ENCODE data around the gene CYP2J2.
"Not testable (repeated sequence)": the region's sequence is repeated elsewhere in the genome, so short reads cannot be mapped to it uniquely, and the experiment has no call there.

The CYP2J2 gene

DNA sequence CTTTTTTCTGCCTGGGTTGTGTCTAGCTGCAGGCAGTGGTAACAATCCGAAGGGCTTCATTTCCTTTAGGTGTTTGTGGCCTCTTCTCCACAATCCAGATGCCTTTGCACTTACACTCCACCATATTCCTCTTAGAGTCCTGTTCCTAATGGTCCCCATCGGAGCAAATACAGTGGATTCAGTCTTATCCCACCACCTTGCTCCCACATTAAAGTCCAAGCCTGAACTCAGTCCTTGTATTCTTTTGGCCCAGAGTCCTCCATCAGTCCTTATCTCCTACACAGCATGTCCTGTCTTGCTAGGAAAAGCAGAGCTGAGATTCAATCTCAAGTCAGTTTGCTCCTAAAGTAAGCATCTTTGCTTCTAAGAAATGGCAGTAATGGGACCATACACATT is 8.8 kb downstream of the CYP2J2 start:
- no peak for DNase-seq

DNA sequence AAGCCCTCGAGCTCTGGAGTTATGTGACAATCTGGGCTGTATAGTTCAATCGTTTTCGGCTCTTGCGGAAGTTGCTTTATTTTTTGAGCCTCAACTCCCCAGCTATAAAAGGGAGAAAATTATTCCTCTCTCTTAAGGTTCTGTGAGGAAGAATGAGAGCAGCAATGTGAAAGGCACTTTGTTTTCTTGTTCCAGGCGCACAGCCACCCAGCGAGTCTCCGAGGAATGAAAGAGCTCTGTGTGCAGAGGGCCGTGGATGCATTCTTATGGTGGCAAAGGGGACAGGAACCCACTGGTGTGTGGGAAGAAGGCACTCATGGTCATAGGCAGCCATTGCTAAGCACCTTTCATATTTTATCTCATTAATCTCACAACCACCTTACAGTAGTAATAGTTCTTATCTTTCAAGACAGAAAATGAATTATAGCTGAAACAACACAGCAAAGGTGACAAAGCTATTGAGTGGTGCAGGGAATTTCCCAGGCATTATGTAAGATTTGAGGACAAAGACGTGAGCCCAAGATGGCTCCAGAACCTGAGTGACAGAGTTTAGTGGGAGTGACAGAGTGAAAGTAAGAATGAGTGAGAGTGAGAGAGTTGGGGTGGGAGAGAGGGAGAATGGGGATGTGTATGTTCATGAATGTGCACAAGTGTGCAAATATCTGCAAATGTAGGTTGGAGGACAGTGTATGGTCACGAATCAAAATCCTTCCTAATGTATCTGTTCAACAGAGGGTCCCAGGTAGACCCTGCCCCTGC is 9.4 kb downstream of the CYP2J2 start:
- DNase-seq: no peak

DNA sequence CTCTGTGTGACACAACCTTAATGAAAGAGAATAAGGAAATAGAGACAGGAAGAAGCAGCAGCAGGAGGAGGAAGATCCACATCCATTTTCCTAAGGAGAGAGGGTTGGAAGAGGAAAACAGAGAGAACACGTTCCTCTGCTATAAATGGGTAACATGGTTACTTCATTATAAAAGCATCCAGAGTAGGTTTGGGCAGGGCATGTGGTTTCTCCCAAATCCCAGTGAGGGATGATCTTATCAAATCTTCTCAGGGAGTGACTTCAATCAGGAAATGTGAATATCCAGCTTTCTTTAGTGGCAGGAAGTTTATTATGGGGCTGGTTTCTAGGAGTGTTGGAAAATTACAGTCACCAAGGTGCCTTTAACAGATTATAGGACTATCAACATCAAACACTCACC is 11.1 kb downstream of the CYP2J2 start:
- DNase-seq: no peak

DNA sequence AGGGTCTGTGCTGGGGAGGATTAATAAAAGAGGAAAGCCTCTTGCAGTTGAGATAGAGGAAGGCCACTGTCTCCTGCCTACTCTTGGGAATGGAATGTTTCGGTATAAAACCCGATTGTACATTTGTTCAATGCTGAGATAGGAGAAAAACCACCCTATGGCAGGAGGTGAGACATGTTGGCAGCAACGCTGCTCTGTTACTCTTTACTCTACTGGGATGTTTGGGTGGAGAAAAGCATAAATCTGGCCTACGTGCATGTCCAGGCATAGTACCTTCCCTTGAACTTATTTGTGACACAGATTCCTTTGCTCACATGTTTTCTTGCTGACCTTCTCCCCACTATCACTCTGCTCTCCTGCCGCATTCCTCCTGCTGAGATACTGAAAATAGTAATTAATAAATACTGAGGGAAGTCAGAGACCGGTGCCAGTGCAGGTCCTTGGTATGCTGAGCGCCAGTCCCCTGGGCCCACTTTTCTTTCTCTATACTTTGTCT is 11.7 kb downstream of the CYP2J2 start:
- DNase-seq: not testable (repeated sequence)

DNA sequence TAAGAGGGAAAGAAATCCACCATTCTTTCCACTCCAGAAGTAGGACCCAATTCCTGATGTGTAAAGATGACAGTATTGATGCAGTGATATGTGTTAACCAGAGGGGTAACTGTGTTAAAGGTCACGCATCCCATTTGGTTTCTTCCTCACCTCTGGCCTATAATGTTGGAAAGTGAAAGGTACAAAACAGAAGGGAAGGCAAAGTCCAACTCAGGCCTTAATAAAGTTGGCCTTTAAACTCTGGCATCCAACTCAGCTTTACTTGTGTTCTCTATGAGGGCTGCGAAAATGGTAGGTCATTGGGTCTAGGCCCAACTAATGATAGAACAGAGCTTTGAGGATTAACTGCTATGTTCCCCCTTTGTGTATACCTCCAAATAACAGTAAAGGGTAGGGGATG is 17.9 kb downstream of the CYP2J2 start:
- no peak for DNase-seq

DNA sequence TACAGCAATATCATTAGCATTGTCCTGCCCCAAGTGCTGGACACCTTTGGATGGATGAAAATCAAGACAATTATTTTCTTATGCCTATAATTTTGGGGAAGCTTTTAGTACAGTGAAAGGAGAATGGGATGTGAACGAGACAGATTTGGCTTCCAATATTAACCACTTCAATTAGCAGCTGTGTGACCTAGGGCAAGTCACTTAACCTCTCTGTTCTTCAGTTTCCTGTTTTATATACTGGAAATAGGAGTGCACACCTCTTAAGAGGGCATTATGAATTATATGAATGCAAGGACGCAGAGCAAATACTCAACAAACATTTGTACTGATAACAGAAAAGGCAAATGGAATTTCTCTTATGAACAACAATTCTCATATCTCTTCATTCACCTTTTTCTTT is 18.5 kb downstream of the CYP2J2 start:
- no peak for DNase-seq

DNA sequence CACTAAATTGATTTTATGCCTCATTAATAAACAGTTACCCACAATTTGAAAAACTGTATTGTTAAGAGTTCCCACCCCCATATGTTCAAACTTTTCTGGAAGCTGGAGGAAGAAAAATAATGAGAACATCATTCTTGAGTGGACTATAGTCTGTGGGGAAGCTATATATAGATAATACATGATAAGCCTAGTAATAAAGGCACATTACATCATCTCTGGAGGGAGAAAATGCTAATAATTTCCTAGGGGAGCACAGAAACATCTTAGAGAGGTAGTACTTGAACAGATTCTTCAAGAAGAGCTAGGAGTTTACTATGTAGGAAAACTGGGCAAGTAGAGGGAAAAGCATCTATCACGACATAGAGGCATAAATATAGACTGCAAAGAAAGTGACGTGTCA is 19.6 kb downstream of the CYP2J2 start:
- no peak for DNase-seq

DNA sequence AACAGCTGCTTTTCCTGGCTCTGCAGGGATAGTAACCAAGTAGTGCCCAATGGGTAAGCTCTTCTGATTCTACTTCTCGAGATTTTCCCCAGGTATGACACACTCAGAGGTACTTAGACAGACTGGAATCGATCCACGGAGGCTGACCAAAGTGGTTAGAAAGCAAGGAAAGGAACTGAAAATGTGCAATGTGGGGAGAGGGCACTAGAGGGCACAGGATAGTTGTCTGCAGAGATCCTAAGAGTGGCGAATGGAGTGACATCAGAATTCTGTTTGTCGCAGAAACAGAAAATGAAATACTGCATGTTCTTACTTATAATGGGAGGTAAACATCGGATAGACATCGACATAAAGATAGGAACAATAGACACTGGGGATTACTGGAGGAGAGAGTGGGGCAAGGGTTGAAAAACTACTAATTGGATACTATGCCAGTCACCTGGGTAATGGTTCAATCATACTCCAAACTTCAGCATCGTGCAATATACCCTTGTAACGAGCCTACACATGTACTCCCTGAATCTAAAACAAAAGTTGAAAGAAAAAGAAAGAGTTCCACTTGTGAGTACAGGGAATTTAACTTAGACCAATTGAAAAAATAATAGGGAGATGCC is 23.3 kb downstream of the CYP2J2 start:
- DNase-seq: no peak

DNA sequence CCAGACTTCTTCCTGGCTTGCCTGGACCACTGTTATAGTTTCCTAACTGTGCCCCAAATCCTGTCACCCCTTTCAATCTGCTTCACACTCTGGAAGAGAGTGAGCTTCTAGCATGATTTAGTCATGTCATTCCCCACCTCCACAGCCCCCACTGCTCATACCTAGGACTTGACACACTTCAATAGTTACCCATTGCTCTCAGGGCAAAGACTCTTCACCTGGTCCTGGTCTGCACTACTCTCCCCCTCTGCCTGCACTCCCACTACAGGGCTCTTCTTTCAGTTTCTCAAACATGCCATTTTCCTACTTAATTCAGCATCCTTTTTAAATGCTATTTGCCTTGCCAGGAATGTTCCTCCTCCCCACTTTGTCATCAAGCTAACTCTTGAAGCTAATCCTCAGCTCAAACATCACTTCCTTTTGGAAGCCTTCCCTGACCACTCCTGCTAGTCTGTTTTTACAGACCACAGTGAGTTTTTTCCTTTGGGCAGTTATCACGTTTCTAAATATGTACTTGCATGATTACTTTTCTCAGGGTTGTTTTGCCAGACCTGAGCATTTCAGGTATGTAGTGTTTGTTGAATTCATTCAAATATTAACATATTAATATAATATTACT is 24.7 kb downstream of the CYP2J2 start:
- no peak for DNase-seq

DNA sequence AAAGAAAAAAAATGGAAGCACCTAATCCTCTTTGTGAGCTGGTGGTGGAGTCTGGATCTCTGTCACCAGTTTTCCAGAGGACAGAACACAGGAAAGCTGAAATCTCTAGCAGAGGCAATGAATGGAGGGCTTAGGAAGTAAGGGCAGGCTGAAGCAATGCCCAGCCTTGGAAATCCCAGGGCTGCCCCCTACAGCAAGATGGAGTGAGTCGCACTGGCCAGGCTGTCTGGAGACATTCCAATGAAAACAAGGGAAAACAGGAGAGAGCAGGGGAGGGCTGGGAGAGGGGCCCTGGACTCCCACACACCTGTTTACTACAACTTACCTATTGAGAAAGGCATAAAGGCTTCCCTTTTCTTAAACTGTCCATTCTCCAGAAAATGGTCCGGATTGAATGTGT is 25.9 kb downstream of the CYP2J2 start:
- no peak for DNase-seq

DNA sequence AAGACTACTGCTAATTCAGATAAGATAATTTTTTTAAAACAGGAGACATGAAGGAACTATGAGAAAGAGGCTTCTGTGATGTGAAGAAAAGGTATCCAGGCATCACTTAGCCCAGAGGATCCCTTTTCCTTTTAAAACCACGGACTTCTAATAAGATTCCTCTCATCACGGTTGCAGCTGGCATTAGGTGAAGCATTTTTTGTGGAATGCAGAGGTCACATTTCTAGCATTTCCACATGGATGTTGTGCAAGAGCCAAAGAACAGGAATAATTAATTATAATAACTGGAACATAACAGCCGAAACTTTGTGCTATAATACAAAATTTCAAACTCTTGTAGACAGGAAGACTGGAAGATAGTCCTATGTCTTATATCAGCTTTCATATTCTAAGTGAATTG is 27.6 kb downstream of the CYP2J2 start:
- no peak for DNase-seq

DNA sequence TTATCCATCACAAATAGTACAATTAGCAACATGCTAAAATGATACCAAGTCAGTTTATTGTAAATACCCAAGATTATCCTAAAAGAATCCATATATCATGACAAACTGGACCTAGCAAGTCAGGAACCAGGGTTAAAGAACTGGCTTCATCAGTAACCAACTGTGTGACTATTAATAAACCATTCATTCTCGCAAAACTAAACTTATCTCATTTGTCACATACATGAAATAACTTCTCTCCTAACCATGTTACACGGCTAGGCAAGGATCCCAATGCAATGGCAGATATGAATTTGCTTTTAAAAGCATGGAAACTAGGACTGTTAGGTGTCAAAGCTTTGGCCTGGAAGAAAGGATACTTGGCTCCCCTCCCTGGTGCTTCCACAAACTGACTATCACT is 29.4 kb downstream of the CYP2J2 start:
- no peak for DNase-seq

DNA sequence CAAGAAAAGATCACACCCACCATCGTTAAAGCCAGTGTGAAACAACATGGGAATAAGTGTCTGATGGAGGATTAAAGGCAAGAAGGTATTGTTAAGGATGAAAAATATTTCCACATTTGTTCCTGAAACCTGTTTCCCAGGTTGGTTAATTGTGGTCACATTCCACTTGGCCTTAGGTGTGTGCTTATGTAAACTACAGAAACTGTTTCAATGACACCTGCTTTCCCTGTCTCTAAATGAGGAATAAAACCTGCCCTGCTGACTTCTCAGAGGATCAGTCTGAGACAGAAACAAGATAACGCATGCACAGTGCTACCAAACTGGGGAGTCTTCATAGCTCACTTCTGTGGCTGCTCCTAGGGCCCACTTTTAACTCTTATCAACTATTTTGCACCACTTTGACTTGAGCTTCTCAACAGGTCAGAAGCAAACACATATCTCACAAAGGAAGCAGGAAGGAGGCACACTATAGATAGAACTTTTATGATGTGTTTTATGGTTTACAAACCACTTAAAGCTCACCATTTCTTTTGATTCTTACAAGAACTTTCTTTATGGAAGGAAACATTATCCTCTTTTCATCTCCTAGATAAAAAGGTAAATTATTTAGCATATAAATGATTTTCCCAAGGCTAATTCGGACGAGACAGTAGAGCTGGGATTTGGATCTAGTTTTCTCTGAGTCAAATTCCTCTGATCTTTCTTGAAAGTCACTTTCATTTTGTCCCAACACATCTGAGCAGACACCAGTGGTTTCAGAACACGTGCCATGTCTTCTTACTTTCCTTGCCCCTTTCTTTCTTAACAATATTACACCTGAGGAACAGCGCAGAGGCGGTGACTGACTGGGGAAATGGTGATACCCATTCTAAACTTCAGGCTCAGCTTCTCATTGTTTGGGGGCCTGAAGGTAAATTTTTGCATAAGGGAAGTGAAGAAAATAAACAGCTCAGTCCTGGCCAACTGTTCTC is 33.4 kb downstream of the CYP2J2 start:
- no peak for DNase-seq

DNA sequence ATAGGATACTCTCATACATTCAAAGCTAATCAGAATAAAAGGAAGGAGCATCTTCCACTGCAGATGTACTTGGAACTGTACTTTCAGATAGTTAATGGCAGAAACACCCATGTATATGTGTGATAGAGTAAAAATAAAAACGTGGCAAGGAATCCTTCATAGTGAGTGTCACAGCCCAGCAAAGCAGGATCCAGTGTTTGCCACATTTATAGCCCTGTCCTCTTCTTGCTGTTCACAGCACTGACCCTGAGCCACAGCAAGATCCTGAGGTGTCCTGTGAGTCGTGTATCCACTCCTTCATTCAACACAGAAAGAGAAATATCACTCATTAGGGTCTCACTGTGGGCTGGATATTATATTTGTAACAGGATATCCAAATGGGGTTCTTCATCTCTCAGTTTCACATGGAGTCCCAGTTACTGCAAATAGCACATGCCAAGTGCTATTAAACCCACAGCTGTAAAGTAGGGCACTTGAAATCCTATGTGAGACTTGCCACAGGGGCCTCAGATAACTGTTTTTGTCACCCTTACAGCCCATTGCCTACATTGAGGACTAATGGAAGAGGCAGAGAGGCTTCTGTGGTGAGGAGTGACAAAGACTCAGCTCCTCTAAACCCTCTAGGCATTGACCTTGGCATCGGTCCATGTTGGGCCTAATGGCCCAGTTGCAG is 41.3 kb downstream of the CYP2J2 start:
- no peak for DNase-seq

DNA sequence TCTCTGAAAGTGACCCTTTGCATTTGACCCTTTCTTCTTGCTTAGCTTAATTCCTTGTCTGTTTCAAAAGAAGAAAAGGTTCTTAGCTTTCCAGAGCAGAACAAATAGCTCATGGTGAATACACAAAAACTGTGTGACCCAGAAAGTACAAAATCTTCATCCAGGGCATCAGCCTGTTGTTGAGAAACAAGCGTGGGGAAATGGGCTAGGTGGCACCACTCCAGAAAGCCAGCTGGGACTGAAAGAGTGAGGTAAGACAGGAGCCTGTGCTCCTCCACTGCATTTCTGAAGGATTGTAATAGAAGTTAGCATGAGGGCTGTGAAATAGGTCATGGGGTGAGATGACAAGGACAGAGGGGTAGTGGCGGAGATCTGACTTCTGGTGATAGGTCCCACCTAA is 45.8 kb downstream of the CYP2J2 start:
- DNase-seq: no peak

DNA sequence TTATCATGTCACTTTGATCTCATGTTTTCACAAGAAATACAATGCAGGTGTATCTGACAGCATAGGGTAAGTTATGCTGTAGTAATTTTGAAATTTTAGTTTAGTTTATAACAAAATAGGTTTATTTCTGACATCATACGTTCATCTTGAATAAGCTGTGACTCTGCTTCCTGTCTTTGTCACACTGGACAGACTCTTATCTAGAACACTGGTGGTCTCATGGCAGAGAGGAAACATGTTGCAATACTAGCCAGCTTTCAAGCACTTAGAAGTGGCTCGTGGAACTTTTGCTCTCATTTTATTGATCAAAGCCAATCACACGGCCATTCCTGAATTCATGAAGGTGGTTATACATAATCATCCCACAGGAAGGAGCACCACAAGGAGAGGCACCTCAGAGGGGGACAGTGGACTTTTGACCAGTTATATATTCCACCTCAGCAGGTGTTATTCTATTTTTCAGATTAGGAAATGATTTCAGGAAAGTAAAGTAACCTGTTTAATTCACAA is 46.5 kb downstream of the CYP2J2 start:
- no peak for DNase-seq

DNA sequence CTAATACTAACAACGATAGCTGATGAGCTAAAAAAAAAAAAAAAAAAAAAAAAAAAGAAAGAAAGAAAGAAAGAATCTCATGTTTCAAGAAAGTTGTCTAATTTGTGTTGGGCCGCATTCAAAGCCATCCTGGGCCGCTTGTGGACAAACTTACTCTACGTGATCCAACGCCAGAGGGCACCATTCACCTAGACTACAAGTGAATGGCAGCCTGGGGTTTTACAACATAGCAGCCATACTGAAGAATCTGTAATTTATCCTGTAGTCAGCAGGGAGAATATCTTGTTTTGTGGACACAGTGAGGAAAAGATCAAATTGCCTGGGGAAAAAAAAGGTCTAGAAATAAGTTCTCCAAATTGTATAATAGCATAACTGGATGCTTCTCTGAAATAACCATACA is 47.0 kb downstream of the CYP2J2 start:
- no peak for DNase-seq

DNA sequence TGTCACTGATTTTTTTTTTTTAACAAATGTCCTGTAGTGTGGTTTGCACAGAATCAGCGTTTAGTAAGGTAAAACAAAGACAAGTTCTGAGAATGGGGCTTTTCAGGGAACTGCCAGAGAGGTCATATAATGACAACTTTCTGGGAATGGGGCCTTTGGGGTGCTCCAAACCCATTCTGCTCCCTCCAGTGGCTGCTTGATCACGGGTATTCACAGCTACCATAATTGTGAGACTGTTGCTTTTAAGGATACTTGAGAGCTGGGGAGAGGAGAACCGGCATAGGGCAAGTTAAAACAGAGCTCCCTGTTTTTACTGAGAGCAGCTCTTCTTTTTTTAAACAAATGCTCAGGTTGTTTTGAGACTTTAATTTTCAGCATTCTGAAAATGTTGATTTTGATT is 48.2 kb downstream of the CYP2J2 start:
- no peak for DNase-seq

DNA sequence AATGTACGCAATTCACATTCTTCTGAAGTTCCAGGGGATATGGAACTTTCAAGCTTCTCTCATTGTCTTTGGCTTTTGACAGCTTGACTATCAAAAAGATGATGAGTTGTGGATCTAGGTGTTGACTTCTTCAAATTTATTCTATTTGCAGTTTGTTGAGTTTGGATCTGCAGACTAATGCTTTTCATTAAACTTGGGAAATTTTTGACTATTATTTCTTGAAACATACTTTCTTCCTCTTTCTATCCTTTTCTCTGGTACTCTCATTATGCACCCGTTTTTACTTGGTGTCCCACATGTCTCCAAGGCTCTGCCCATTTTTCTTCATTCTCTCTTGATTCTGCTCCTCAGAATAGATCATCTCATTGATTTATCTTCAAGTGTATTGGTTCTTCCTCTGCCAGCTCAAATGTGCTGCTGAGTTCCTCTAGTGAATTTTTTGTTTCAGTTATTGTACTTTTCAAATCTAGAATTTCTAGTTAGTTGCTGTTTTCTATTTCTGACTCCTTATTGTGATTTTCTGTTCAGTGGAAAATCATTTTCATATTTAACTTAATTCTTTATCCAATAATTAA is 49.4 kb downstream of the CYP2J2 start:
- DNase-seq: no peak

DNA sequence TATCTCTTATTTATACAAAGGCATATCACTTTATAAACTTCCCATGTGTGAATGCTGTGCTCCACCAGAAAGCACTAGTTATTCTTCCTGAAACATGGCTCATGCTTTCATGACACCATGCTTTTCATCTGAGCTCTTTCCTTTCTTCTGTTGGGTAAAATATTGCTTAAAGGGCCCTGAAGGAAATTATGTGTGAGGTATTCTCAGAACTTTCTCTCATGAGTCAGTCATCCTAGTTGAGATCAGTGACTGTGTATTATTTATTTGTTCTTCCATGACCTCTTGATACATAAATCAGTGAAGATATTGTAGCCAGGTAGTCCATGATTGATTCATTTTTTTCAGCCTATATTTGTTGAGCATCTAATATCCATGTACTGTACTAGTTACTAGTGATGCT is 54.8 kb downstream of the CYP2J2 start:
- DNase-seq: no peak

DNA sequence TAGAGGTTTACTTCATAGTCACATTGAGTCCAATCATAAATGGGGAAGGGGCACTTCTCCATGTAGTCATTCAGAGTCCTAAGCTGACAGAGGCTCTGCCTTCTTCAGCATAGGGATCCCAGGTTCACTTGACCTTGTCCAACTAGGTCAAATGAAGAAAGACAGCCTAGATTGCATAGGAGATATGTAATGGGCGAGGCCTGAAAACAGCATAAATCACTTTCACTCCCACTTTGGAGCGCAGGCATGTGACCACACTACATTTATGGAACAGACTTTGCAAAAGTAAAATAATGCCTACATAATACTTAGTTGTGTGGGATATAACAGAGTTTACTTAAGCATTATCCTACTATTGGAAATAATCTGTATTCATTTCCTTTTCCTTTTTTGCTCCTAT is 60.1 kb downstream of the CYP2J2 start:
- DNase-seq: no peak
